Pancreas (tissue), 10 donors: ENCODE results near the gene ZNF581. TPM values are rescaled to one million over a fixed set of nuclear protein-coding genes. Genes with fewer than 3 reads are reported as not detected.

Experiments
- ATAC-seq, 4 donors: fragments of 200-7000 bp; cut with Tn5 transposase; one replicate each; pipeline versions ENCODE4 v1.8.0 to v1.9.1; 2020; ENCODE audit warnings: mild to moderate bottlenecking in 4 of 4, moderate library complexity in 4 of 4
- DNase-seq, 6 donors: peaks; one replicate each; pipeline ENCODE4 v3.0.0-alpha.2; 2020
- FAIRE-seq: peaks from 2 replicates; lab custom pipeline; 2012; peaks lifted over from hg19 to GRCh38; lab: Jason Lieb, UNC
- H3K27ac ChIP-seq, 4 donors: fragments of 200-600 bp; sonication (generic); 1 replicate in 3 of 4; 2 replicates in 1 of 4; pipeline versions ENCODE4 v1.5.0 to v1.8.0; 2020
- H3K27me3 ChIP-seq, 4 donors: fragments of 200-600 bp; one replicate each; pipeline ENCODE4 v1.8.0; 2021
- H3K36me3 ChIP-seq, 3 donors: fragments of 200-600 bp; sonication (generic) in 1 of 3; one replicate each; pipeline versions ENCODE4 v1.5.0 to v1.8.0; 2020 to 2021
- H3K4me1 ChIP-seq, 3 donors: fragments of 200-600 bp; one replicate each; pipeline ENCODE4 v1.8.0; 2021
- H3K4me3 ChIP-seq, 4 donors: fragments of 200-600 bp; sonication (generic) in 2 of 4; one replicate each; pipeline versions ENCODE4 v1.5.0 to v1.8.0; 2020 to 2021
- H3K9me3 ChIP-seq, 4 donors: fragments of 200-600 bp; one replicate each; pipeline ENCODE4 v1.8.0; 2021
- CTCF ChIP-seq, 4 donors: fragments of 200-600 bp; sonication (generic) in 3 of 4; IDR thresholded peaks; one replicate each; pipeline versions ENCODE4 v1.5.0 to v1.8.0; 2021; ENCODE audit warnings: antibody characterized with exemption in 4 of 4
- WGBS, 2 donors: extraction: QIAGEN DNeasy Blood & Tissue Kit; methylation state at CpG; one replicate each; pipeline ENCODE4 v1.1.7; 2013; 5-methylcytosine and 5-hydroxymethylcytosine counted together
- intact Hi-C, 3 donors: fragments of 100-400 bp; cut with DNase I; formaldehyde crosslinking; loops; one replicate each; pipeline versions ENCODE4 v1.11.1 to v1.14.2; 2022
- polyA plus RNA-seq, 2 donors: library from polyadenylated mRNA; stranded (reverse); fragments of 200-250 nt; gene quantifications; one replicate each; pipeline ENCODE4 v1.2.3, GENCODE V29; 2013
- total RNA-seq, 6 donors: library from RNA; stranded (reverse); fragmentation: NEBNext Ultra II Directional in 4 of 6; extraction: Animal tissue kit (Norgen Biotek cat#: 25700) in 4 of 6; gene quantifications; one replicate each; pipeline versions ENCODE4 v1.2.1 to v1.2.4, GENCODE V29; 2021 to 2023
- donor health status: healthy with polysubstance abuse.
- donor health status: DM: no; HTN: no; CAD: no; lungs with moderate emphysema.
- donor health status: DM: no; HTN: no; CAD: no.
- donor health status: control.
- donor health status: control.
- donor health status: Bipolar disorder and iron deficiency.
- donor health status: DM: yes; HTN: yes; CAD: no.
- donor health status: DM: no; HTN: no; CAD: no.
- donor health status: DM: no; HTN: no; CAD: no.
- donor health status: DM: yes; HTN: yes; CAD: no.

Gene ZNF581
- total and polyA plus RNA-seq, 8 donors = 12.9 to 23.2 (median 15.2) TPM

GRCh38 chr19:55600662-55601028 is 42.8 kb upstream of the ZNF581 start:
- ATAC-seq (no peak), FAIRE-seq (no peak), DNase-seq (no peak)
- Histone ChIP-seq H3K27ac (peak overlapping the region; percentile 83 to 98 (median 97)), H3K9me3 (no peaks in the 10 kb centered on the region), H3K36me3 (peaks cover 0 to 11% (median under 1%) of the 10 kb centered on the region in 3 donors), H3K4me1 (peaks cover 0 to 13% (median 0%) of the 10 kb centered on the region in 3 donors), H3K27me3 (no peaks in the 10 kb centered on the region), H3K4me3 (peak overlapping the region; percentile 62 to 86 (median 78))
- intact Hi-C loops = no loop called here
- no peak for TF ChIP-seq CTCF (IDR thresholded peaks at IDR 0.05)
- WGBS, 2 donors = 3 to 7% methylated on average over 10 to 15 of the region's 15 CpGs

- FAIRE-seq = no peak
- peak overlapping the region; percentile 83 to 98 (median 97) for H3K27ac ChIP-seq
Measured at GRCh38 chr19:55601084-55601483, 42.4 kb upstream of the ZNF581 start.

GRCh38 chr19:55602104-55603001 is 41.1 kb upstream of the ZNF581 start:
- 93% methylated on average over 60 of the region's 60 CpGs for WGBS, 2 donors
- H3K27ac ChIP-seq = no peak overlapping the region
- no peaks in the 10 kb centered on the region for H3K9me3 ChIP-seq
- no peaks in the 10 kb centered on the region for H3K36me3 ChIP-seq
- DNase-seq (peak in 5 of 6 donors; percentile 39 to 83 (median 60)), FAIRE-seq (no peak), ATAC-seq (no peak)
- no peaks in the 10 kb centered on the region for H3K27me3 ChIP-seq
- no peak for TF ChIP-seq CTCF (IDR thresholded peaks at IDR 0.05)
- no peak overlapping the region for H3K4me3 ChIP-seq
- intact Hi-C loops = no loop called here
- H3K4me1 ChIP-seq = peaks cover 0 to 20% (median 0%) of the 10 kb centered on the region in 3 donors

More at GRCh38 chr19:55601084-55601483, 42.4 kb upstream of the ZNF581 start:
- ATAC-seq = no peak
- TF ChIP-seq CTCF (IDR thresholded peaks at IDR 0.05) = no peak
- H3K9me3 ChIP-seq = no peaks in the 10 kb centered on the region
- no peak for DNase-seq
- intact Hi-C loops = no loop called here
- peaks cover 0 to 6% (median 0%) of the 10 kb centered on the region in 3 donors for H3K36me3 ChIP-seq
- 32 to 49% methylated on average over 4 of the region's 4 CpGs for WGBS, 2 donors
- H3K4me1 ChIP-seq = peaks cover 0 to 13% (median 0%) of the 10 kb centered on the region in 3 donors
- no peaks in the 10 kb centered on the region for H3K27me3 ChIP-seq
- H3K4me3 ChIP-seq = peak overlapping the region; percentile 62 to 86 (median 78)

GRCh38 chr19:55603115-55603514 is 40.3 kb upstream of the ZNF581 start:
- H3K27ac ChIP-seq = no peak overlapping the region
- WGBS, 2 donors = 88 to 91% methylated on average over 21 of the region's 21 CpGs
- TF ChIP-seq CTCF (IDR thresholded peaks at IDR 0.05) = no peak
- no peak for FAIRE-seq
- intact Hi-C loops = no loop called here
- no peak overlapping the region for H3K4me3 ChIP-seq
- no peaks in the 10 kb centered on the region for H3K27me3 ChIP-seq
- peaks cover 0 to 20% (median 0%) of the 10 kb centered on the region in 3 donors for H3K4me1 ChIP-seq
- H3K36me3 ChIP-seq = no peaks in the 10 kb centered on the region
- DNase-seq = peak in 1 of 6 donors; percentile 48
- no peak for ATAC-seq
- H3K9me3 ChIP-seq = no peaks in the 10 kb centered on the region
